ENCODE results near the gene XNDC1N.
A peak's percentile ranks its signal among the peaks of the same experiment; 100 is the strongest.
"Not testable (repeated sequence)": the region's sequence is repeated elsewhere in the genome, so short reads cannot be mapped to it uniquely, and the experiment has no call there.

XNDC1N gene

GRCh38 chr11:71940561-71941219 lies 12.3 kb upstream of the XNDC1N start:
- peaks cover 26% of the 10 kb centered on the region for H3K36me3 Mint-ChIP-seq
- no peak for ATAC-seq
- peaks cover 43% of the 10 kb centered on the region for H3K4me1 Mint-ChIP-seq
- no peaks in the 10 kb centered on the region for H3K9me3 Mint-ChIP-seq
- H3K4me3 Mint-ChIP-seq: no peak overlapping the region
- H3K27ac Mint-ChIP-seq: no peak overlapping the region
- H3K27me3 Mint-ChIP-seq: no peaks in the 10 kb centered on the region

GRCh38 chr11:71937826-71938225 lies 9.4 kb upstream of the XNDC1N start:
- H3K36me3 Mint-ChIP-seq: peaks cover 18% of the 10 kb centered on the region
- no peak overlapping the region for H3K4me3 Mint-ChIP-seq
- H3K9me3 Mint-ChIP-seq: no peaks in the 10 kb centered on the region
- H3K27me3 Mint-ChIP-seq: no peaks in the 10 kb centered on the region
- ATAC-seq: no peak
- H3K4me1 Mint-ChIP-seq: peaks cover 36% of the 10 kb centered on the region
- no peak overlapping the region for H3K27ac Mint-ChIP-seq

GRCh38 chr11:71936825-71937224 lies 8.4 kb upstream of the XNDC1N start:
- no peak for ATAC-seq
- H3K27ac Mint-ChIP-seq: no peak overlapping the region
- peaks cover 40% of the 10 kb centered on the region for H3K4me1 Mint-ChIP-seq
- H3K36me3 Mint-ChIP-seq: peaks cover 18% of the 10 kb centered on the region
- H3K27me3 Mint-ChIP-seq: no peaks in the 10 kb centered on the region
- no peaks in the 10 kb centered on the region for H3K9me3 Mint-ChIP-seq
- H3K4me3 Mint-ChIP-seq: no peak overlapping the region

DNA sequence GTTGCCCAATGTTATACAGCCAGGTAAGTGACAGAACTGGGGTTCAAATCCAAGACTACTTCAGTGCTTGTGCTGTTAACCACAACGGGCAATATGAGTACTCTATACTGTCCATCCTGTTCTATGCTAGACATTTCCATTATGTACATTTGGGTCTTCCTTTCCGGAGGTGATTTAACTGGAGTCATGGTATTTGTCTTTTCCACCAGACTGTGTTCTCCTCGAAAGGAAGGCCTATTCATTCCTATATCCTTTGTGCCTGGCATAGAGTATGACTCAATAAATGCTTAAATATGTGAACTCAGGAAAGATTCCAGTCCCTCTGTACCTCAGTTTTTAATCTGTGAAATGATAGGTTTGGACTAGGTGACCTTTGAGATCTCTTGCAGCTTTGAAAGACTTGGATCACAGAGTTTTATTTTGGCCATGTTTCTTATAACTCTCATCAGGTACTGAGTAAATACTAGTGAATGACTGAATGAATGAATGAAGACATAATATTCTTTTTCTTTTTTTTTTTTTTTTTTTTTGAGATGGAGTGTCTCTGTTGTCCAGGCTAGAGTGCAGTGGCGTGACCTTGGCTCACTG lies 7.0 kb upstream of the XNDC1N start:
- Mint-ChIP-seq H3K27ac (no peak overlapping the region), H3K27me3 (no peaks in the 10 kb centered on the region), H3K4me3 (no peak overlapping the region), H3K36me3 (peaks cover 18% of the 10 kb centered on the region), H3K9me3 (no peaks in the 10 kb centered on the region), H3K4me1 (peaks cover 54% of the 10 kb centered on the region)
- ATAC-seq: no peak

GRCh38 chr11:71934213-71934612 lies 5.8 kb upstream of the XNDC1N start:
- peak overlapping the region; percentile 82 for H3K27ac Mint-ChIP-seq
- no peaks in the 10 kb centered on the region for H3K9me3 Mint-ChIP-seq
- peak overlapping the region; percentile 61 for H3K4me3 Mint-ChIP-seq
- H3K27me3 Mint-ChIP-seq: no peaks in the 10 kb centered on the region
- H3K36me3 Mint-ChIP-seq: peaks cover 18% of the 10 kb centered on the region
- H3K4me1 Mint-ChIP-seq: peaks cover 63% of the 10 kb centered on the region
- ATAC-seq: peak; percentile 80

- Mint-ChIP-seq H3K4me1 (peaks cover 55% of the 10 kb centered on the region), H3K27ac (peak overlapping the region; percentile 99), H3K4me3 (peak overlapping the region; percentile 61)
Observed at GRCh38 chr11:71933141-71933933, 4.9 kb upstream of the XNDC1N start.

GRCh38 chr11:71931245-71931602 lies 2.8 kb upstream of the XNDC1N start:
- Mint-ChIP-seq H3K4me3 (peak overlapping the region; percentile 94), H3K4me1 (peaks cover 54% of the 10 kb centered on the region), H3K27ac (peak overlapping the region; percentile 99), H3K36me3 (peaks cover 9% of the 10 kb centered on the region), H3K27me3 (no peaks in the 10 kb centered on the region), H3K9me3 (no peaks in the 10 kb centered on the region)
- peak; percentile 55 for ATAC-seq

More at GRCh38 chr11:71933141-71933933, 4.9 kb upstream of the XNDC1N start:
- peaks cover 18% of the 10 kb centered on the region for H3K36me3 Mint-ChIP-seq
- no peaks in the 10 kb centered on the region for H3K9me3 Mint-ChIP-seq
- H3K27me3 Mint-ChIP-seq: no peaks in the 10 kb centered on the region
- no peak for ATAC-seq

DNA sequence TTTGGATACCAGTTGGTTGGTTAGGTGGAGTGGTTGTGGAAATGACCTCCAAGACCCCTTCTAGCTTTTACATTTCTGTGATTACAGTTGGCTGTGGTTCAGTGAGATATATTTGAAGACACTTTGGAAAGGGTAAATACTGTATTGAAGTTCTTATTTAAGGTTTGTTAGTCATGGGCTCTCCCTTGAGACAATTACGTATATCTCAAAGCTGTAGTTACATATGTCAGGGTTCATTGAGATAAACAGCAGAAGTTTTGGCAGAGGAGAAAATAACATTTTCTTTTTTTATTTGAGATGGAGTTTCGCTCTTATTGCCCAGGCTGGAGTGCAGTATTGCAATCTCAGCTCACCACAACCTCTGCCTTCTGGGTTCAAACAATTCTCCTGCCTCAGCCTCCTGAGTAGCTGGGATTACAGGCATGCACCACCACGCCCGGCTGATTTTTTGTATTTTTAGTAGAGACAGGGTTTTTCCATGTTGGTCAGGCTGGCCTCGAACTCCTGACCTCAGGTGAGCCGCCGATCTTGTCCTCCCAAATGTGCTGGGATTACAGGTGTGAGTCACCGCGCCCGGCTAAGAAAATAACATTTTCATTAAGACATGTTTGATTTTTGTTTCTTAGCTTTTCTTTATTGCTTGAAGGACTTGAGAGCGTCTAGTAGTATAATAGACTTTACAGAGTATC lies 2.3 kb upstream of the XNDC1N start:
- H3K4me3 Mint-ChIP-seq: peak overlapping the region; percentile 94
- no peaks in the 10 kb centered on the region for H3K9me3 Mint-ChIP-seq
- H3K27ac Mint-ChIP-seq: peak overlapping the region; percentile 99
- H3K36me3 Mint-ChIP-seq: peaks cover 9% of the 10 kb centered on the region
- no peaks in the 10 kb centered on the region for H3K27me3 Mint-ChIP-seq
- peaks cover 54% of the 10 kb centered on the region for H3K4me1 Mint-ChIP-seq
- no peak for ATAC-seq

- peaks cover 51% of the 10 kb centered on the region for H3K4me1 Mint-ChIP-seq
- H3K36me3 Mint-ChIP-seq: peaks cover 13% of the 10 kb centered on the region
- H3K4me3 Mint-ChIP-seq: peak overlapping the region; percentile 94
- no peaks in the 10 kb centered on the region for H3K9me3 Mint-ChIP-seq
- H3K27ac Mint-ChIP-seq: peak overlapping the region; percentile 99
- H3K27me3 Mint-ChIP-seq: no peaks in the 10 kb centered on the region
- ATAC-seq: no peak
Observed at GRCh38 chr11:71929491-71929890, 1.1 kb upstream of the XNDC1N start.

DNA sequence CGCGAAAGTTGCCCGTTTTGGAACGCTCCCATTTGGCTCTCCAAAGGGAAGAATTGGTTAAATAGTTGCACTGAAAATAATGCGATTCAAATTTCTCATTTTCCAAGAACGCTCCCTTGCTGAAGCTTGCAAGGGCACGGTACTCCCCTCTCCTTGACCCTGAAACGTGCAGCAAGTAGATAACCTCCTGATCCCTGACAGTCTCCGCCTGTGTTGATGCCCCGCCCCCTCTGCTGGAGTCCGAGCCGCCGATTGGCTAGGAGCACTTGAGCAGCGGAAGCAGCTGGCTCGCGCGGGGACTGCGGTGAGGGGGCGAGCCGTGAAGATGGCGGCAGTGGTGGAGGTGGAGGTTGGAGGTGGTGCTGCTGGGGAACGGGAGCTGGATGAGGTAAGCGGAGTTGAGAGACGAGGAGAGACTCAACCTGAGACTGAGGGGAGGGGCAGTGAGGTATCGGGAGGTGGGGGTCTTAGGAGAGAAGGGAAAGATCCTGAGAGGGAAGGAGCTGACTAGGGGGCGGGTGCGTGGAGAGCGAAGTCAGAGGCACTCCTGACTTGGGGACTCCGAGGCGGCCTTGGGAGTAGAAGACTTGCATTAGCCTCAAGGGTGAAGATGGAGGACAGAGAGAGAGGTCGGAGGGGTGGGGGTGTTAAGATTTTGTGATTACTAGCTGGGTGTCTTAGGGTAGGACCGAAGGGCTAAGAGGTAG lies 496 bp upstream of the XNDC1N start, which contains the start of gene RNF121:
Gene RNF121, plus strand, starts transcription at position 310 of the 707 bp plus-strand sequence. Its CDS starts 16 bp downstream, at position 326.
- Mint-ChIP-seq H3K4me1 (peaks cover 45% of the 10 kb centered on the region), H3K27me3 (no peaks in the 10 kb centered on the region), H3K4me3 (peak within 1 kb of the TSS; percentile 94), H3K9me3 (no peaks in the 10 kb centered on the region), H3K27ac (peak within 1 kb of the TSS; percentile 99), H3K36me3 (peaks cover 7% of the 10 kb centered on the region)
- peak; percentile 96 for ATAC-seq

- Mint-ChIP-seq H3K9me3 (no peaks in the 10 kb centered on the region), H3K36me3 (peaks cover 43% of the 10 kb centered on the region), H3K27ac (no peak overlapping the region), H3K4me1 (no peaks in the 10 kb centered on the region), H3K27me3 (no peaks in the 10 kb centered on the region), H3K4me3 (no peak overlapping the region)
- no peak for ATAC-seq
Observed at GRCh38 chr11:71917646-71918140, 10.7 kb downstream of the XNDC1N start.

DNA sequence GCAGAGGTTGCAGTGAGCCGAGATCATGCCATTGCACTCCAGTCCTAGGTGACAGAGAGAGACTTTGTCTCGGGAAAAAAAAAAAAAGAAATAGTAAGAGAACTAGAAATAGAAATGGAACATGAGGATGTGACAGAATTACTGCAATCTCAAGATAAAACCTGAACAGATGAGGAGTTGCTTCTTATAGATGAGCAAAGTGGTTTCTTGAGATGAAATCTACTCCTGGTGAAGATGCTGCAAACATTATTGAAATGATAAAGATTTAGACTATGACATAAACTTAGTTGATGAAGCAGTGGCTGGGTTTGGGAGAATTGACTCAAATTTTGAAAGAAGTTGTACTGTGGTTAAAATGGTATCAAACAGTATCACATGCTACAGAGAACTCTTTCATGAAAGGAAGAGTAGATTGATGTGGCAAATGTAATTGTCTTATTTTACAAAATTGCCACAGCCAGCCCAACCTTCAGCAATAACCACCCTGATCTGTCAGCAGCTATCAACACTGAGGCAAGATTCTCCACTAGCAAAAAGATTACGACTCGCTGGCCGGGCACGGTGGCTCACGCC lies 13.7 kb downstream of the XNDC1N start:
- Mint-ChIP-seq H3K9me3 (no peaks in the 10 kb centered on the region), H3K27ac (no peak overlapping the region), H3K4me1 (peaks cover 11% of the 10 kb centered on the region), H3K27me3 (no peaks in the 10 kb centered on the region), H3K4me3 (no peak overlapping the region), H3K36me3 (peaks cover 60% of the 10 kb centered on the region)
- ATAC-seq: no peak

DNA sequence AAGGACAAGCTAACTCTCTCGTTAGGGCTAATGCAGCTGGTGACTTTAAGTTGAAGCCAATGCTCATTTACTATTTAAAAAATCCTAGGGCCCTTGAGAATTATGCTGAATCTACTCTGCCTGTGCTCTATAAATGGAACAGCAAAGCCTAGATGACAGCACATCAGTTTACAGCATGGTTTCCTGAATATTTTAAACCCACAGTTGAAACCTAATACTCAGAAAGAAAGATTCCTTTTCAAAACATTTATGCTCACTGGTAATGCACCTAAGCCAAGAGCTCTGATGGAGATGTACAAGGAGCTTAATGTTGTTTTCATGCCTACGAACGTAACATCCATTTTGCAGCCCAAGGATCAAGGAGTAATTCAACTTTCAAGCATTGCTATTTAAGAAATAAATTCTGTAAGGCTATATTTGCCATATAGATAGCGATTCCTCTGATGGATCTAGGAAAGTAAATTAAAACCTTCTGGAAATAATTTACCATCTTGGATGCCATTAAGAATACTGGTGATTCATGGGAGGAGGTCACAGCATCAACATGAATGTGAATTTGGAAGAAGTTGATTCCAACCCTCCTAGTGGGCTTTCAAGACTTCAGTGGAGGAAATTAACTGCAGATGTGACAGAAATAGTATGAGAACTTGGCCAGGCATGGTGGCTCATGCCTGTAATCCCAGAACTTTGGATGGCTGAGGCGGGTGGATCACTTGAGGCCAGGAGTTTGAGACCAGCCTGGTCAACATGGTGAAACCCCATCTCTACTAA lies 14.5 kb downstream of the XNDC1N start:
- no peak overlapping the region for H3K4me3 Mint-ChIP-seq
- H3K4me1 Mint-ChIP-seq: peaks cover 11% of the 10 kb centered on the region
- peaks cover 60% of the 10 kb centered on the region for H3K36me3 Mint-ChIP-seq
- ATAC-seq: no peak
- no peaks in the 10 kb centered on the region for H3K27me3 Mint-ChIP-seq
- no peaks in the 10 kb centered on the region for H3K9me3 Mint-ChIP-seq
- H3K27ac Mint-ChIP-seq: no peak overlapping the region

DNA sequence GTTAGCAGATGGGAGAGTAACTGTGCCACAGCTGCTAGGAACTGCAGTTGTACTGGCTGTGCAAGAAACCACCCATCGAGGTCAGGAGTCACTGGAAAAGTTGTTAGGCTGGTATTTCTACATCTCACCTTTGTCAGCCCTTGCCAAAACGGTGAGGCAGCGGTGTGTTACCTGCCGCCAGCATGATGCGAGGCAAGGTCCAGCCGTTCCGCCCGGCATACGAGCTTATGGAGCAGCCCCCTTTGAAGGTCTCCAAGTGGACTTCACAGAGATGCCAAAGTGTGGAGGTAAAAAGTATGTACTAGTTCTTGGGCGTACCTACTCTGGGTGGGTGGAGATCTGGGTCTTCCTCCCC lies 16.4 kb downstream of the XNDC1N start:
- H3K27me3 Mint-ChIP-seq, ATAC-seq, H3K9me3 Mint-ChIP-seq, H3K4me3 Mint-ChIP-seq: not testable (repeated sequence)
- Mint-ChIP-seq H3K4me1 (peaks cover 11% of the 10 kb centered on the region), H3K36me3 (peaks cover 52% of the 10 kb centered on the region), H3K27ac (peak overlapping the region; percentile 75)
